ENCODE results near the gene EPRS1.
"Not testable (repeated sequence)": the region's sequence is repeated elsewhere in the genome, so short reads cannot be mapped to it uniquely, and the experiment has no call there.

The EPRS1 gene

DNA sequence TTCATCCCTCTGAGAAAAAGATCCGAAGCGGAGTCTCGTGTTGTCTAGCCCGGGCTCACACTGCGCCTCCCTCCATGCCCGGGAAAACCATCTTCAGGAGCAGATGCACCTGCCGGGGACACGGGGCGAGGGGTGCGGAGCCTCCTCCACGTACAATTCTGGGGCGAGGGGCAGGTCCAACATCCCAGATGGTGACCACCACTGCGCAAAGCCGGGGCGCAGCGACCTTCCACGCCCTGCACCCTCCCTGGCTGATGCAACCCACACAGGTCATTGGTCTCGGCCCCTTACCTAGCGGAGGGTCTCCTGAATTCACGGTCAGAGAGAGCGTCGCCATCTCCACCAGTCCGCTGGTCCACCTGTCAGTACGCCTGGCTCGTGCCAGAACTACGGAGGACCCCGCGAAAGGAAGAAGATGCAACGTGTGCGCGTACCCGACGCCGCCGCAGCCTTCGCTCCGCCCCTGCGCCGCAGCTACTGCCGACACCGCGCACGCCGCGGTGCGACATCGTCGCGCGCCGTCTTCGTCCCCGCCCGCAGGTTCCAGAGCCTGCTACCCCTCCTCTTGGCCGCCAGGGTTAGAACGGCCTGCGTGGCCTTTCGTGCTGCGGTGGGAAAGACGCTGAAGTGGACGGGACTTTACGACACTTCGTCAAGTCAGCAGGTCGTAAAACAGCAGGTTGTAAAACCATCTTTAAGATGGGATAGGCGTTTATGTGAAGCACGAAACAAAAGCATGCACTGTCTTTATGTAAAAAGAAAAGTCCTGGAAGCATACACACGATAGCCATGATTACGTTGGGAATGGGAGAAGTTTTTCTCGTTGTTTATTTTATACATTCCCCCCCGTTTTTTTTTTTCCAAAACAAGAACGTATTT is at the start of gene EPRS1:
Gene EPRS1, minus strand, starts transcription at position 454 of the 879 bp plus-strand sequence. Its CDS starts 117 bp downstream, at position 337.
- peak; percentile 96 for DNase-seq (ENCODE audit: low spot score)

DNA sequence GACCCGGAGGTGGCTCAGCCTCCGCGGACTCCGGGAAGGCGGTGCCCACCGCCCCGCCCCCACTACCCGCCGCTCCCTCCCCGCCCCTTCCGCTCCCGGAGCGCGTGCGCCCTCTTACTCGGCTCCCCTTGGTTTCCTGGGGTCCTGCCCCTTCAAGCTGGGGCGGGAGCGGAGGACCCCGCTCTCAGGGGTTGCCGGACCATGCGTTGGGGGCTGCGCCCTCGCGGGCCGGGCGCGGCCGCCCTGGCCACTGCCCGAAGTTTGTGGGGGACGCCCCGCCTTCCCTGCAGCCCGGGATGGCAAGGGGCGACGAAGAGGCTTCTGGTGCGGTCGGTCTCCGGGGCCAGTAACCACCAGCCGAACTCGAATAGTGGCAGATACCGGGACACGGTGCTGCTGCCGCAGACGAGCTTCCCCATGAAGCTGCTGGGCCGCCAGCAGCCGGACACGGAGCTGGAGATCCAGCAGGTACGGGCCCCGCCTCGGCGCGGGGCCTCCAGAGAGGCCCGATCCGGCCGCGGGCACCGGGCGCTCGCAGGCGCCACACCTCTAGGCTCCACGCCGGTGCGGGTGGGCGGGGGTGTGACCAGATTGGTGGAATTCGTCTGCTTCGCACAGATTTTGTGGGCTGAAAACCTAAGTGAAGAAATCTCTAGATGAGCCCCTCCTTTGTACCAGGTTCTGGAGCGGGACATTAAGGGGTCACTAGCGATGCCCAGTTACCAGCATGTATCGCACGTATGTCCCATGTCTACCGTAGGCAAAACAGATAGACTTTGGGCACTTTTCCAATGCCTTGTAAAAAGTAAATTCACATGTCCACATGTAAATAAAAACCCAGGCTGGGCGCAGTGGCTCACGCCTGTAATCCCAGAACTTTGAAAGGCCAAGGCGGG is 48.0 kb upstream of the EPRS1 start, which contains the start of gene IARS2:
Gene IARS2, plus strand, starts transcription at position 117 of the 896 bp plus-strand sequence. Its CDS starts 85 bp downstream, at position 202.
- DNase-seq (ENCODE audit: low spot score): peak; percentile 81

DNA sequence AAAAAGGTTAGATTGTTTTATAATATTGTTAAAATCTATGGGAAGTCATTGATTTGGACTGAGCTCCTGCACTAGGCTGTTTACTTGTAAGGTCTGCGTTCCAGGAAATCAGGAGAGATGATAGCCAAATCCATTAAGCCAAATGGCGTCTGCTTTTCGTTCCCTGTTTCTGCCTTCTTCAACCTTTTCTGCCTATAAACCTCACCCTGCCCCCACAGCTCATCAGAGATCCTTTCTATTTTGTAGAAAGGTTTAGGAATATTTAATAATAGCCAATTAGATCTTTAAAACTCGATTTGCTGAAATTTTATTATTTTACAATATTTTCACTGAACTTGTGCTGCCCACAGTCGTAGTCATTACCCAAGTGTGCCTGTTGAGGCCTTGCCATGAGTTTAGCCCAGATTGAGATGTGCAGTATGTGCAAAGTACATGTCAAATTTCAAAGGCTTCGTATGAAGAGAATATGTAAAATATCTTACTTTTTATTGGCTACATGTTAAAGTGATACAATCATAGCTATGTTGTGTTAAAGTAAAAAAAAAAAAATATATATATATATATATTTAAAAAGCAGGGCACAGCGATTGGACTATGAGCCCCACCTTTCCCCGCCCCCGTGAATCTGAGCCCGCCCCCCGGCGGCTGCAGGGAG is 47.2 kb upstream of the EPRS1 start:
- no peak for DNase-seq (ENCODE audit: low spot score)

DNA sequence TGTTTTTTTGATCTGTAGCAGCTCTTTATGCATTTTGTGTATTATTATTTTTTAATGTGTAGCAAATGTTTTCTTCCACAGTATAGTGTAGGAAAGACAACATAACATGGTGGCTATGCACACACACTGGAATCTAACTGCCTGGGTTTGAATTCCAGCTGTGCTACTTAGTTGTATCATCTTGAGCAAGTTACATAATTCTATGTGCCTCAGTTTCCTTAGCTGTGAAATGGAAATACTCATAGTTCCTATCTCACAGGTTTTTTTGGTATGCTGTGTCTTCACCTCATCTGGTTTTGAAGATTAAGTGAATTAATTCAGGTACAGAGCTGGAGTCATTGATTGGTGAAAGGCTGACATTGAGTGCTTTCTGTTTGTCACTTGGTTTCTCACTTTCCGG is 46.4 kb upstream of the EPRS1 start:
- DNase-seq (ENCODE audit: low spot score): no peak

DNA sequence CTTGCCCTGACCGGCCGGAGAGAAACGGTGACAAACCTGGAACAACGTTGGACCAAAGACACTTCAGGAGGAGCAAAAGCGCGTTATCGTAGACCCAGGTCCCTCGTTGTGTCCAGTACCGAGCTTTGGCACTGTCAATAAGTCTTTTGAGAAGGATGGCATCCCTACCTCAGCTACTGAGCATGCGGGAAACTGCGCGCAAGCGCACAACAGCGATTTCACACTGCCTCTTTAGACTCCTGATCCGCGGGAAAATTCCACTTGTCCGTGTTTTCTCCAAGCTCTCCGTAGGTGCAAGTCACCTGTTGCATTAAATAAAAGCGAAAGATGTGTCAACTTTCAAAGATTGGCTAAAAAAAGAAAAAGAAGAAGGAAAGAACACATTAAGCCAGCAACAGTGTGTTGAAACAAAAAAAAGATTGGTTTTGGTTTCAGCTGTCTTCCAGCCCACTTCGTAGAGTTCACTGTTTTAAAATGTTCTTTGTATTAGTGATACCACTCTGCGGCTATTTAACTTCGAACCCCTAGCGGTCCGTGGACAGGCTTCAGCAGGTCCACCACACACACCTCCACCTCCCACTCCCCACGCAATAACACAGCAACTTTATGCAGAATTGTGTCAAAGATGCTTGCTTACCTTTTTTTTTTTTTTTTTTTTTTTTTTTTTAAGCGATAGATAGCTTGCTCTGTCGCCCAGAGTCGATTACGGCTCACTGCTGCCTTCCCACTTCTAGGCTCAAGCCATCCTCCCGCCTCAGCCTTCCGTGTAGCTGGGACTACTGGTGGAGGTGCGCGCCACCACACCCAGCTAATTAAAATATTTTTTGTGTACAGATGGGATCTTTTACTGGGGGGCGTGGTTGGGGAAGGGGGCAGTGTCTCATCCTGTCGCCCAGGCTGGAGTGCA is 43.6 kb upstream of the EPRS1 start, which contains the start of gene BPNT1:
Gene BPNT1, minus strand, starts transcription at position 139 of the 907 bp plus-strand sequence. CDS start 9,942 bp downstream, outside the sequence.
- peak; percentile 95 for DNase-seq (ENCODE audit: low spot score)

DNA sequence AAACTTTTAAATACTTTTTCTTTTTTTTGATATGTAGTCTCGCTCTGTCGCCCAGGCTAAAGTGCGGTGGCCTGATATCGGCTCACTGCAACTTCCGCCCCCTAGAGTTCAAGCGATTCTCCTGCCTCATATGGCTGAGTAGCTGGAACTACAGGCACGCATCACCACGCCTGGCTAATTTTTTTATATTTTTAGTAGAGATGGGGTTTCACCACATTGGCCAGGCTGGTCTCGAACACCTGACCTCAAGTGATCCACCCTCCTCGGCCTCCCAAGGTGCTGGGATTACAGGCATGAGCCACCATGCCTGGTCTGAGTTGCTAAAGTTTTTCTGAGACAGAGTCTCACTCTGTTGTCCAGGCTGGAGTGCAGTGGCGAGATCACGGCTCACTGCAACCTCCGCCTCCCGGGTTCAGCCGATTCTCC is 40.0 kb upstream of the EPRS1 start:
- not testable (repeated sequence) for DNase-seq (ENCODE audit: low spot score)

DNA sequence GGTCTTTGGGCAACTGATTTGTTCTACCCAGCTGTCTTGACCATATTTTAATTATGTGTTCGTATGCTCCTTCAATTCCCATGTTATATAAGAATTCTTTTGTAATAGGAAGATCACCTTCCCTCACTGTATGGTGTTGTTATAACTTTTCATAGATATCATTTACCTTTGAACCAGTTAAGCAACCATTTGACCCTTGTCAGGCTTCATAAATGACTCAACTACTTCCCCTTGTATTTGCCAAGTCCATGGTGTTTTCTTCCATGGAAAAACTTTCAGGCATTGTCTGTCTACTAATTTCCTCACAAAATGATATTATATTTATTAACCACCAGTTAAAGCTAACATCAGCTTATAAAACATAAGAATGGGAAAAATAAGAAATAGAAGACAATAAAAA is 38.2 kb upstream of the EPRS1 start:
- no peak for DNase-seq (ENCODE audit: low spot score)

DNA sequence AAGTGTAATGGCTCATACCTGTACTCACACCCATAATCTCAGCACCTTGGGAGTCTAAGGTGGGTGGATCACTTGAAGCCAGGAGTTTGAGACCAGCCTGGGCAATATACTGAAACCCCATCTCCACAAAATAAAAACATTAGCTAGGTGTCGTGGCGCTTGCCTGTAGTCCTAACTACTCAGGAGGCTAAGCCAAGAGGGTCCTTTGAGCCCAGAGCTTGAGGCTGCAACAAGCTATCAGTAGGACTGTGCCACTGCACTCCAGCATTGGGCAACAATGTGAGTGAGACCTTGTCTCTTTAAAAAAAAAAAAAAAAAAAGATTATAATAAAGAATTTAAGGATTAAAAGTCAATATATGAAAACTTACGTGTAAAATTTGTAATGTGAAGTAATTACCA is 31.6 kb upstream of the EPRS1 start:
- no peak for DNase-seq (ENCODE audit: low spot score)

DNA sequence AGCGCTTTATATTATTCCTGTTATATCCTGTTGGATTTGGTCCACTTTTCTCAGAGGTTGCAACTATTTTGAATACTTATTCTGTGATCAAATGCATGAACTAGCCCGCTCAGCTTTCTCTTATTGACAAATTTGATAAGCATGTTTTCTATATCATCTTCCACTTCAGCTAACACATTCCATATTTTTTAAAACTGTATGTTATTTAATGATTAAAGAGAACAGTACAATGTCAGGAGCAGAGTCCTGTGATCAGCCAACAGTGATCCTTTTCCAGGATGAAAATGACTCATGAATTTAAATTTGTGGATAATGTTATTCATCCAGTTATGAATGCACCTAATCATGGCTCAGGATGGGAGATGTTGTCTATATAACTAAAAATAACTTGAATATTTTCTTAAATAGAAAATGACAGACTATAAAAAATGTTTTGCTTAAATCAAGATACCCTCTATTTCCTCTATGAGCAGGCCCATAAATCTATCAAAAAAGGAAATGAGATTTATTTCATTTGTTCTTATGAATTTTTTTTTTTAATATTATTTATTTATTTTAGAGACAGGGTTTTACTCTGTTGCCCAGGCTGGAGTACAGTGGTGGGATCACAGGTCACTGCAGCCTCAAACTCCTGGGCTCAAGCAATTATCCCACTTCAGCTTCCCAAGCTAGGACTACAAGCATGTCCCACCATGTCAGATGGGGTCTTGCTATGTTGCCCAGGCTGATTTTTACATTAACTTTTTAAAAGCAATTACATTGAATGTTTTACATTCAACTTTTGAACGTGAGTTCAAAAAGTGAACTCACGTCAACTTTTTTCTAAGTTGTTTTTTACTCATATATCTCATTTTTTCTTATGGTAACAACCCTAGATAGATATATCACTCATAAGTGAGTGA is 30.8 kb upstream of the EPRS1 start:
- no peak for DNase-seq (ENCODE audit: low spot score)

DNA sequence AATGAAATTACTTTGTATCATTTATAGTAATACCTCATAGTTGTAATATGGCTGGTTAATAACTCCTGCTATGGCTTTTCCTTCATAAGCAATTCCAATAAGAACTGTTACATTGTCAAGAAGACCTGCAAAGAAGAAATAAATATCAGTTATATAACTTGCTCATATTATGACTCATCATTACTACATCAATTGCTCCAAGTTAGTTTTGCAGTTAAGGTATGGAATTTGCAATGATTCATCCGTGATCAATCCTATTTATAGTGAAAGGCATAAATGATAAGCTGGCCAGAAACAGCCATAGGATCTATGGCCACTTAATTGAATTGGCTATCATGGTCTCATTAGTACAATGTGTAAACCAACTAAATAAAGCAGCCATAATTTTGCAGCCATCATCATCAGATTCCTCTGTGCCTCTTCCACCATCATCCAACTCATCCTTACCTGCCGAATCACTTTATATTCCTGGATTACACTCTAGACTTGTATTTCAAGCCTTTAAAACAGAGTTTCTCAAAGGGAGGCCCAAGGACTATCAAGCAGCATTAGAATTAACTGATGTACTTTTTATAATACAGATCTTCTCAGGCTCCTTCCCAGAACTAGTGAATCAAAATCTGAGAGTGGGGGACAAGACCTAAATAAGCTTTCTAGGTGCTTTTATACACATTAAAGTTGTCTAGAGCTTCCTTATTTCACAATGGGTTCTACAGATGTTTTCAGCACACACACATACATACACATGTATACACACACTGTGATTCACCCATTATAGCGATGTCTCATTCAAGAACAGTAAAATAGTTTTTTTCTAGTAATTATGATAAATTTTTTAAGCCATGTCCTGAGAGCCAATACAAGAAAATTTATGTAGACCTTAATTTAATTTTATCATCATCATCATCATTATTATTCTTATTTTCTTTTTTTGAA is 21.2 kb upstream of the EPRS1 start:
- no peak for DNase-seq (ENCODE audit: low spot score)

DNA sequence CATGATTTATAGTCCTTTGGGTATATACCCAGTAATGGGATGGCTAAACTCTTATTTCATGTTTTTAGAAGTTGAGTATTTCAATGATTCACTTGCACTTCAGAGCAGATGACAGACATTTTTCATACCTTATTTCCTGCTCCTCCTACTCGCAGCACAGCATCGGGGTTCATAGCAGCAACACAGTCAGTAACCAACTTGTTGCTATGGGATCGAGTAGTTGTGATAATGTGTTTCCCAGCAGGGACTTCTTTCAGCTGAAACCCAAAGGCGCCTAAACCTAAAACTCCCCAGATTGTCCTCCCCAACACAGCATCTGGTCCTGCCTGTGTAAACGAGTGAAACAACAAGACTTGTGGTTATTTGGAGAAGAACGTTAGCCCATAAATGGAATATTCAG is 16.3 kb upstream of the EPRS1 start:
- DNase-seq (ENCODE audit: low spot score): no peak

DNA sequence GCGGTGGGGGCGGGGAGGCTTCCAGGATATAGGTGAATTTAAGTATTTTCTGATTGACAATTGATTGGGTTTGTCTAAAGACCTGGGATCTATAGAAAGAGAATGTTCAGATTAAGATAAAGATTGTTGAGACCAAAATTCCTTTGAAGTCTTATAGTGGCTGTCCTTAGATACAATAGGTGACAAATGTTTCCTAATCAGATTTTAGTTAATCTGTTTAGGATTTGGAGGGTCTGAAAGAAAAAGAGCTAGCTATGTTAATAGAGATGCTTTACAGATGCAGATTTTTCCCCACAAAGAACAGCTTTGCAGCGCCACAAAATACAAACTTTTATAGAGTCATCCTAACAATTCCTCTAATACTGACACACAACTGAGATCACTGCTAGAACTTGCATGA is 14.6 kb upstream of the EPRS1 start:
- DNase-seq (ENCODE audit: low spot score): no peak

DNA sequence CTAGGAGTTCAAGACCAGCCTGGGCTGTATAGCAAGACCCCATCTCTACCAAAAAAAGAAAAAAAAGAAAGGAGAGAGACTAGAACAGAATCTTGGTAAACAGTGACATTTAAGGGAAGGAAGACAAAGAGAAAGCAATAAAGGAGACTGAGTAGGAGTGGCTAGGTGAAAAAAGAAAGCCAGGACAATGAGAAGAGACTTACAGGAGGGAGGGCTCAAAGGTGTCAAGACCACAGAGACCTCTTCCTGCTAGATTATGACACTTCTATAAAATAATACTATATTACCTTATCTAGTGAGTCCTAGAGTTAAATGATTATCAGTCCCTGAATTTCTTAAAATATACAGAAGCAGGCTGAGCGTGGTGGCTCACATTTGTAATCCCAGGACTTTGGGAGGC is 10.1 kb upstream of the EPRS1 start:
- no peak for DNase-seq (ENCODE audit: low spot score)

DNA sequence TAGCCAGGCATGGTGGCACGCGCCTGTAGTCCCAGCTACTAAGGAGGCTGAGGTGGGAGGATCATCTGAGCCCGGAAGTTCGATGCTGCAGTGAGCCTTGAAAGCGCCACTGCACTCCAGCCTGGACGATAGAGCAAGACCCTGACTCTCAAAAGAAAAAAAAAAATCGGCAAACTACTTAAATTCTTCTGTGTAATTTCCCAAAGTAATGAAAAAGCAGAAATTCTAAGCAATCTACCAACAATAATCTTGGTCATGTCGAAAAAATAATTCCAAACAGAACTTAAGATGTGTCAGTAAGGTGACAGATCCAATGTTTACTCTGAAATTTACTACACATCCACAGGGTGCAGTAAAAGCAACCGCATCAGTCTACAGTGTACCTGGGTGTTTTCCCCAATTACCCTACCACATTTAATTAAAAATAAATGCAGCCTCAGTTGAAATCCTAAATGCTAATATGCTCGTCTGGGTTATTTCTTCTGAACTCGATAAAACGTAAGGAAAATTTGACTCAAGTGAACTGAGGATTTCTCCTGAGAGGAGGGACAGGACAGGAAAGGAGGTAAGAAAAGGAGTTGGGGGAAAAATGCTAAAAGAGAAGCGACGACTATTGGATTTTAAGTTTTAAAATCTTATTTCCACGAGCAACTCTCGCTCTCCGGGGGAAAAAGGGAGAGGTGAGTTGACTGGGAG is 801 bp downstream of the EPRS1 start:
- DNase-seq (ENCODE audit: low spot score): peak; percentile 7

DNA sequence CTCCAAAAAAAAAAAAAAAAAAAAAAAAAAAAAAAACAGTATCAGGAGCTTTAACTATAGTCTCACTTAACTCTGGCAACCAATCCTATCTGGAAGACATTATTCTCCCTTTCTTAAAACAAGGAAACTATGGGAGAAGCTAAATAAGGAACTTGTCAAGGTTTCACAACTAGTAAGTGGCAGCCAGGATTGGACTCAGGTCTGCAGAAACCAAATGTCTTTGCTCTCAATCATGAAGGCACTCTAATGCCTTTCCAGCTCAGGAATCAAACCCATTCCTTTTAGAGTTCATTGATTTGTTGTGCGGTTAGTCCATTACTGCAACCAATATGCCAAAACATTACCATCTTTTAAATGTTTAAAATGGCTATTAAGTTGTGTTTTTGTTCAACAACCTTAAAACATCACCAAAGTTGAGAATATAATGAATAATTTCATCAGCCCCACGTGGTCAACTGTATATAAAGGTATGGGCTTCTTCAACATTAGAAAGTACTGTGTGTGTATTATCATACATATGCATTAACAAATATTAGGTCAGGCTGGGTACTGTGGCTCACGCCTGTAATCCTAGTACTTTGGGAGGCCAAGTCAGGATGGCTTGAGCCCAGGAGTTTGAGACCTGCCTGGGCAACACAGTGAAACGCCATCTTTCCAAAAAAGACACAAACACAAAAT is 1.5 kb downstream of the EPRS1 start:
- no peak for DNase-seq (ENCODE audit: low spot score)

DNA sequence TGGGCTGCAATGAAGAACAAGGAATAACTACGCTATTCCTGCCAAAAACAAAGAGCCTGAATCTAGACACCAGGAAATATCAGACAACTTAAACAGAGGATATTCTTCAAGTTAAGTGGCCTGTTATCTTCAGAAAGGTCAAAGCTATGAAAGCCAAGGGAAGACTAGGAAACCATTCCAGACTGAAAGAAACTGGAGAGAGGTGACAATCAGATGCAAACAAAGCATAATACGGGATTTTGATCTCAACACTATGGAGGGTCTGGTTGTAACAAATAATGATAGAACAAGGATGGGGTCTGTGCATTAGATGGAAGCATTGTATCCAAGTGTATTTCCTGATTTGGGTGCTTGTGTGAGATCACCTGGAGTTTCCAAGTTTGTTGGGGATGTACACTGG is 2.7 kb downstream of the EPRS1 start:
- no peak for DNase-seq (ENCODE audit: low spot score)

DNA sequence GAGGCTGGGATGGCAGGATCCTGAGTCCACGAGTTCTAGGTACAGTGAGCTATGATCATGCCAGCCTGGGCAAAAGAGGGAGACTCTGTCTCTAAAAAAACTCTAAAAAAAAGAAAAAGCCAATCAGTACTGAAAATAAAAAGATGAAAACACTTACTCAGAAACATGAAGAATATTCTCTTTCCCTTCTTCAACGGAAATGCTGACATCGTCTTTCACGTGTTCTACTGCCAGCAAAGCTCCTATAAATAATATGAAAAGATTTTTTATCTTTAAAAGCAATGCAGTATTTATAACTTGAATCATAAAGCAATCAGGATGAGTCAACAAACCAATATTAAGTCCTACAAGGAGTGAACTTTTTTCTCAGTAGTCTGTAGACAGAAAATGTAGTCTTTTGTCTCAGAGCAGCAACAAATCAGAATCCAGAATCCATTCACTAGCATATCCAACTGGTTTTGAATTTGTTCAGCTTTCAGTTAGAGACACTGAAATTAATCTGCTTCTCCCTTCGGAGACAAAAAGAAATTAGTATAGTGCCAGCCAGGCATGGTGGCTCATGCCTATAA is 6.2 kb downstream of the EPRS1 start:
- no peak for DNase-seq (ENCODE audit: low spot score)

All from kidney capillary endothelial cell (primary cell).